Measurements from ENCODE around the gene TSPYL2. TPM values are rescaled to one million over a fixed set of nuclear protein-coding genes. Genes with fewer than 3 reads are reported as not detected.
A peak's percentile ranks its signal among the peaks of the same experiment; 100 is the strongest.

Gene TSPYL2
- total RNA-seq, 1 donor from 2014 or later, result 30.1 TPM

- no peak for DNase-seq (ENCODE audit: extremely low spot score, unreplicated experiment)
- H3K4me3 Mint-ChIP-seq, result no peak overlapping the region
- no peaks in the 10 kb centered on the region for H3K36me3 Mint-ChIP-seq
- no peaks in the 10 kb centered on the region for H3K4me1 Mint-ChIP-seq (ENCODE audit: unreplicated experiment)
- no peaks in the 10 kb centered on the region for H3K9me3 Mint-ChIP-seq
- TF ChIP-seq CTCF (conservative IDR thresholded peaks at IDR 0.05), result no peak
- no peak overlapping the region for H3K27ac Mint-ChIP-seq
- H3K27me3 Mint-ChIP-seq, result no peaks in the 10 kb centered on the region
Measured at GRCh38 chrX:53065104-53065503, 17.1 kb upstream of the TSPYL2 start.

- Mint-ChIP-seq H3K4me3 (no peak overlapping the region), H3K36me3 (no peaks in the 10 kb centered on the region), H3K27ac (no peak overlapping the region), H3K27me3 (no peaks in the 10 kb centered on the region), H3K9me3 (no peaks in the 10 kb centered on the region), H3K4me1 (ENCODE audit: unreplicated experiment) (no peaks in the 10 kb centered on the region)
- DNase-seq (ENCODE audit: extremely low spot score, unreplicated experiment), result no peak
- TF ChIP-seq CTCF (conservative IDR thresholded peaks at IDR 0.05), result no peak
Measured at GRCh38 chrX:53071064-53071463, 11.1 kb upstream of the TSPYL2 start.

- Mint-ChIP-seq H3K9me3 (no peaks in the 10 kb centered on the region), H3K27ac (peak overlapping the region; percentile 48), H3K36me3 (no peaks in the 10 kb centered on the region), H3K27me3 (no peaks in the 10 kb centered on the region), H3K4me1 (ENCODE audit: unreplicated experiment) (no peaks in the 10 kb centered on the region), H3K4me3 (peak overlapping the region; percentile 86)
- no peak for DNase-seq (ENCODE audit: extremely low spot score, unreplicated experiment)
- TF ChIP-seq CTCF (conservative IDR thresholded peaks at IDR 0.05), result peak; percentile 76
Measured at GRCh38 chrX:53071604-53072417, 10.4 kb upstream of the TSPYL2 start.

- no peaks in the 10 kb centered on the region for H3K27me3 Mint-ChIP-seq
- no peak for DNase-seq (ENCODE audit: extremely low spot score, unreplicated experiment)
- H3K36me3 Mint-ChIP-seq, result no peaks in the 10 kb centered on the region
- H3K4me3 Mint-ChIP-seq, result peak overlapping the region; percentile 86
- TF ChIP-seq CTCF (conservative IDR thresholded peaks at IDR 0.05), result no peak
- no peaks in the 10 kb centered on the region for H3K4me1 Mint-ChIP-seq (ENCODE audit: unreplicated experiment)
- no peak overlapping the region for H3K27ac Mint-ChIP-seq
- H3K9me3 Mint-ChIP-seq, result no peaks in the 10 kb centered on the region
Measured at GRCh38 chrX:53072418-53073114, 9.6 kb upstream of the TSPYL2 start.

- Mint-ChIP-seq H3K27me3 (no peaks in the 10 kb centered on the region), H3K4me1 (ENCODE audit: unreplicated experiment) (no peaks in the 10 kb centered on the region), H3K36me3 (no peaks in the 10 kb centered on the region), H3K4me3 (peak overlapping the region; percentile 59), H3K27ac (no peak overlapping the region), H3K9me3 (no peaks in the 10 kb centered on the region)
- TF ChIP-seq CTCF (conservative IDR thresholded peaks at IDR 0.05), result no peak
- DNase-seq (ENCODE audit: extremely low spot score, unreplicated experiment), result no peak
Measured at GRCh38 chrX:53073115-53073586, 9.0 kb upstream of the TSPYL2 start.

Data from type B pancreatic cell (in vitro differentiated cells).